Erythroblast (primary cell): ENCODE data around the gene SCAP.
"Not testable (repeated sequence)": the region's sequence is repeated elsewhere in the genome, so short reads cannot be mapped to it uniquely, and the experiment has no call there.

ENCODE experiments used
- DNase-seq, 2 experiments: peaks; one replicate each; lab custom pipeline; 2025; lab: John Stamatoyannopoulos, UW
- GATA1 ChIP-seq: IDR thresholded peaks from 2 replicates; pipeline ENCODE4 v1.6.1; 2011; ENCODE audit warnings: low read depth, mild to moderate bottlenecking, control low read depth, low read length, moderate library complexity
- POLR2A ChIP-seq: IDR thresholded peaks from 2 replicates; pipeline ENCODE4 v1.6.1; 2011; ENCODE audit warnings: mild to moderate bottlenecking, low read length

Gene SCAP

DNA sequence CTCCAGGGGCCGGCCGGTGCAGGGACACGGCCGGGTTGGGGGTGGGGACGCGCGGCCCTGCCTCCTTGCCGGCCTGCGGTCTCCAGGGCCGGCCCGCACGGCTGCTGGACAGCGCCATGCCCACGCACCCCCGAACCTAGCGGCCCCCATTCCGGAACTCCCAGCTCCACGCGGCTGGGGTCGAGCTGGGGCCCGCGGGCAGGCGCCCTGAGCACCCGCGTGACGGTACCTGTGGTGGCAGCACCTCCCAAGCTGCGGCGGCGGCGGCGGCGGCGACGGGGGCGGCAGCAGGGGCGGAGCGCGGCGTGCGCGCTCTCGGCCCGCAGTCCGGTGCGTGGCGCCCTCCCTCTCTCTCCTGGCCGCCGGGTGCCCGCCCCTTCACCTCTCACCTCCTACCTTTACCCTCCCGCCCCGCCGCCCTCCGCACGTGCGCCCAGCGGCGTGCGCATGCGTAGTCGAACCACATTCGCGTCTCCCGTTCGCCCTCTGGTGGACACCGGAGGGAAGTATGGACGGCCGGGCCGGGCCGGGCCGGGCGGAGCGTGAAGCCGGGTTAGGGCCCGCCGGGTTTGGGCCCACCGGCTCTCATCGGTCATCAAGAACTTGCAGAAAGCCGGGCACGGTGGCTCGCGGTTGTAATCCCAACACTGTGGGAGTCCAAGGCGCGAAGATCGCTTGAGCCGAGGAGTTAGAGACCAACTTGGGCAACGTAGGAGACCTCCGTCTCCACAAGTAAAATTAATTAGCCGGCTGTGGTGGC lies at the start of gene SCAP:
Gene SCAP (minus strand): TSS at position 372 of the 760 bp plus-strand sequence. CDS start 32,948 bp downstream, outside the sequence.
- TF ChIP-seq GATA1 (no peak), POLR2A (peak; percentile 66)
- DNase-seq, result peak; percentile 95 to 97

GRCh38 chr3:47523310-47524073 lies 47.8 kb upstream of the SCAP start:
- TF ChIP-seq GATA1 (no peak), POLR2A (no peak)
- DNase-seq, result no peak

GRCh38 chr3:47522082-47522987 lies 46.6 kb upstream of the SCAP start:
- no peak for TF ChIP-seq POLR2A
- no peak for TF ChIP-seq GATA1
- peak; percentile 91 to 93 for DNase-seq

DNA sequence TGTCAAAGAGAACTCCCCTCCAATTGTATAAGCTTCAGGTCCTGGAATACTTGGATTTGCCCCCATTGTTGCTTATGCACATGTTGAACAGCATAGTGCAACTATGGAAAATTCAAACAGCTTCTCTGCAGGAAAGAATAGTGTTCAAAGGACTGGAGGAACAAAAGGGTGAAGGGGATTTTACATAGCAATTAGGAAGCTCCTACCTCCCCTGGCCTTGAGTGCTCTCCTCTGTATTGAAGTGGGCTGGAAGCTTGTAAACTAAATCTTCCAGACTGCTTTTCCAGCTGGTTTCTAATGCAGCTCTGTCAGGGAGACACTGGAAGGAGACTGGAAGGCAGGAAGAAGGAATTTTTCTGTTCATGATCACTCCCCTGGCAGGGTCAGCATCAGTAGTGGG lies 45.0 kb upstream of the SCAP start:
- no peak for TF ChIP-seq GATA1
- TF ChIP-seq POLR2A, result no peak
- DNase-seq, result no peak

DNA sequence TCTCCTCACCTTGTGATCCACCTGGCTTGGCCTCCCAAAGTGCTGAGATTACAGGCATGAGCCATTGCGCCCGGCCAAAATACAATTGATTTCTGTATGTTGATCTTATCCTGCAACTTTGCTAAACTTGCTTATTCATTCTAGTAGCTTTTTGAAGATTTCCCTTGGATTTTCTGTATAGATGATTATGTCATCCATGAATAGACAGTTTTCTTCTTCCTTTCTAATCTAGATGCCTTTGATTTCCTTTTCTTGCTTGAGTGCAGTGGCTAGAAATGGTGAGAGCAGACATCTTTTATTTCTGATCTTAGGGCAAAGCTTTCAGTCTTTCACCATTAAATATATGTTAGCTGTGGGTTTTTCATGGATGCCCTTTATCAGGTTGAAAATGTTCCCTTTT lies 42.2 kb upstream of the SCAP start:
- no peak for DNase-seq
- TF ChIP-seq GATA1 (no peak), POLR2A (no peak)

GRCh38 chr3:47515864-47516319 lies 40.2 kb upstream of the SCAP start:
- no peak for TF ChIP-seq GATA1
- TF ChIP-seq POLR2A, result no peak
- DNase-seq, result no peak

GRCh38 chr3:47515100-47515499 lies 39.4 kb upstream of the SCAP start:
- TF ChIP-seq POLR2A, result no peak
- no peak for DNase-seq

GRCh38 chr3:47513125-47513929 lies 37.6 kb upstream of the SCAP start, which contains the start of gene ELP6:
Gene ELP6 (minus strand): TSS chr3:47513712. CDS start chr3:47513590, 122 bp downstream.
- TF ChIP-seq POLR2A (peak; percentile 92), GATA1 (no peak)
- peak; percentile 98 to 99 for DNase-seq

- DNase-seq, result peak; percentile 57 to 61
- TF ChIP-seq GATA1 (no peak), POLR2A (no peak)
These were observed 36.8 kb upstream of the SCAP start for GRCh38 chr3:47512416-47513124.

DNA sequence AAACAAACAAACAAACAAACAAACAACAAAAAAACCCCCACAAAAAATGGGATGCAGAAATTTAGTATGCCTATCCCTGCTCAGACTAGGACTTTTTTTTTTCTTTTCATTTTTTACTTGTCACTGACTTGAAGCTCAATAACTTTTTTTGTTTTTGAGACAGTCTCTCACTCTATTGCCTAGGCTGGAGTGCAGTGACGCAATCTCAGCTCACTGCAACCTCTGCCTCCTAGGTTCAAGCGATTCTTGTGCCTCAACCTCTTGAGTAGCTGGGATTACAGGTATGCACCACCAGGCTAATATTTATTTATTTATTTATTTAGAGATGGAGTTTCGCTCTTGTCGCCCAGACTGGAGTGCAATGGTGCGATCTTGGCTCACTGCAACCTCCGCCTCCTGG lies 29.5 kb upstream of the SCAP start:
- DNase-seq, result not testable (repeated sequence)

DNA sequence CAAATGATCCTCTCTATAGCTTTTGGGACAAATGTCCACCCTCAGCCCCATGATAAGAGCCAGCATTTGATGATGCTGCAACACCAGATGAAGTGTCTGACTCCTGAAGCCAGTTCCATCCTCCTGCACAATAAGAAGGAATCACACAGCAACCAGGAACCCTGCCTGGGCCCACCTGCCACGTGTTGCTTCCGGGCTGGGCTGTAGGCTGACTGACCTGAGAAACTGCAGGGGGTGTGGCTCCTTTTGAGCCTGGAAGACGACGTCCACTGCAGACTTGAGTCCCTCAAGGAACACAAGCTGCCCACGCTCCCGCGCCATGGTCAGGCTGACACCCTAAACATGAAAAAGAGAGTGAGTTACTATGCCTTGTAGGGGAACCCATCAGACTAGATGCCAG lies 28.4 kb upstream of the SCAP start:
- no peak for DNase-seq
- no peak for TF ChIP-seq GATA1
- no peak for TF ChIP-seq POLR2A

- no peak for TF ChIP-seq POLR2A
- TF ChIP-seq GATA1, result no peak
- peak; percentile 64 to 78 for DNase-seq
These were observed 27.3 kb upstream of the SCAP start for GRCh38 chr3:47503033-47503432.
